Anterior cingulate cortex (tissue), 58 donors: ENCODE results near the gene AP2M1.
"Not testable (repeated sequence)": the region's sequence is repeated elsewhere in the genome, so short reads cannot be mapped to it uniquely, and the experiment has no call there.

ENCODE experiments used
- DNase-seq, 58 donors: peaks; one replicate each; lab custom pipeline; 2025; lab: John Stamatoyannopoulos, UW

The AP2M1 gene

GRCh38 chr3:184155644-184156521, 18.8 kb upstream of the AP2M1 start:
- DNase-seq: peak in 25 of 58 donors; percentile 17 to 69 (median 52)

- DNase-seq: peak in 52 of 58 donors; percentile 6 to 71 (median 41)
These were observed 18.1 kb upstream of the AP2M1 start for GRCh38 chr3:184156522-184156955.

DNA sequence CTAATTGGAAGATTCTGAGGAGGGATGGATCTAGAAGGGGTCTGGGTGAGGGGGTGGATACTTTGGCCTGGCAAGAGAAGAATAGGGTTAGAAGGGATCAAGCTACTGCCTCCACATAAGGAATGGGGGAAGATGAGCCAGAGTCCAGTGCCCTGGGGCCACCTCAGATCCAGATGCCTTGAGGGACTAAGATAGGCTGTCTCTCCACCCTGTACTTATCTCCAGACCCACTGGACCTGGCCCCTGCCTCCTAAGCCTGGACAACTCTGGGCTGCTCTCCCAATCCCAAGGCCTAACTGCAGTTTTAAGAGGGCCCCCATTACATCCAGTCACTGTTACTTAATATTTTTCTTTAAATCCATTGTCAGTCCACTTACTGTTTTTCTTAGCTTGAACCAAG, 17.4 kb upstream of the AP2M1 start:
- DNase-seq: no peak

GRCh38 chr3:184158404-184158803, 16.3 kb upstream of the AP2M1 start:
- DNase-seq: no peak

DNA sequence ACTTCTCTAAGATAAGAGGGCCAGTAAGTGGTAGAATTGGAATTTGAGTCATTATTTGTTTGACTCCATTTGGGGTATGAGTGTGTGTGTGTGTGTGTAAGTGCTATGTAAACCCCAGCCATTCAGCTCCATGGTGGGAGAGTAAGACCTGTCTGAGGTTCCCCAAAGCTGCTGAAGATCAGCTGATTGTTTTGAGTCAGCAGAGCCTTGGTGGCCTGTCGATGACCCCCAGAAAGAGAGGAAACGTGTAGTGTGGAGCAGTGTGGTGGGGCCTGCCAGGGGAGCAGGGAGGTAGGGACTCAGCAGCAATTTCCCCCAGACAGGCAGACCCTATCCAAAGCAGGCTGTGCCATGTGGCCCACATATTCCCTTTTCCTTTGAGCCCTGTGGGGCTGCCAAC, 14.2 kb upstream of the AP2M1 start:
- DNase-seq: no peak

DNA sequence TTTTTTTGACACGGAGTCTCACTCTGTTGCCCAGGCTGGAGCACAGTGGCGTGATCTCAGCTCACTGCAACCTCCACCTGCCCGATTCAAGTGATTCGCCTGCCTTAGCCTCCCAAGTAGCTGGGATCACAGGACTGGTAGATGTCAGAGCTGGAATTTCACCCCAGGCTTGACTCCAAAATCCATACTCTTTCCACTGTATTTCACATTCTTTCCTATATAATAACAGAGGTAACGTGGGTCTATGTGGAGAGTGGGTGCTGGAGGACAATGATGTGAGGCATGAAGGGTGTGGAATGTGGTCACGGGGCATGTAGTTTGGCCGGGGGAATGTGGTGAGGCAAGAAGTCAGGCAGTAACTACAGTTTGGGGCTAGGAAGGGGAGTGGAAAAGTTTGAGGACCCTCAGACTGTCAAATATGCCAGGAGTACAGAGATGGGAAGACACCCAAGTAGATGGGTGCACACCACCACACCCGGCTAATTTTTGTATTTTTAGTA, 12.0 kb upstream of the AP2M1 start:
- not testable (repeated sequence) for DNase-seq

DNA sequence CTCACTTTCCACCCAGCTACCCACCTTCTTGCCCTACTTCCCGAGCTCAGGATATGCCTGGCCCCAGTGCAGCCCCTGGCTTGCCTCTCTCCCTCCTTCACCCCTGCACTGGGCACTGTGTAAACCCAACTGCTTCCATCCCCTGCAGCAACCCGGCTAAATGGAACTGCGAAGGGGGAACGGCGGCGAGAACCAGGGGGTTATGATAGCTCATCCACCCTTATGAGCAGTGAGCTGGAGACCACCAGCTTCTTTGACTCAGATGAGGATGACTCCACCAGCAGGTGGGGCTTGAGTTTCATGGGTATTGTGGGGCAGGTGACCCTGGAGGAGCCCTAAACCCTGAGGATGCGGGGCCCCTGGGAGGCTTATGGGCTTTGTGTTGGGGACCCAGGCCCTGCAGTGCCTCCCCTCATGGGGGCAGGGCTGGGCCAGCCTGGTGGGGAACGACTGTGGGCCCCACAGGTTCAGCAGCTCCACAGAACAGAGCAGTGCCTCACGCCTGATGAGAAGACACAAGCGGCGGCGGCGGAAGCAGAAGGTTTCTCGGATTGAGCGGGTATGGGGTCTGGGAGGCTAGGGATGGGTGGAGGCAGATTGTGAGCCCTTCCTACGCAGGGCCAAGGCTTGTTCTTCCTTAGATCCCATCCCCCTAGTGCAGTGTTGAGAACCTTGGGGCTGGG, 9.9 kb upstream of the AP2M1 start:
- DNase-seq: no peak

GRCh38 chr3:184165543-184165942, 9.1 kb upstream of the AP2M1 start:
- DNase-seq: no peak

DNA sequence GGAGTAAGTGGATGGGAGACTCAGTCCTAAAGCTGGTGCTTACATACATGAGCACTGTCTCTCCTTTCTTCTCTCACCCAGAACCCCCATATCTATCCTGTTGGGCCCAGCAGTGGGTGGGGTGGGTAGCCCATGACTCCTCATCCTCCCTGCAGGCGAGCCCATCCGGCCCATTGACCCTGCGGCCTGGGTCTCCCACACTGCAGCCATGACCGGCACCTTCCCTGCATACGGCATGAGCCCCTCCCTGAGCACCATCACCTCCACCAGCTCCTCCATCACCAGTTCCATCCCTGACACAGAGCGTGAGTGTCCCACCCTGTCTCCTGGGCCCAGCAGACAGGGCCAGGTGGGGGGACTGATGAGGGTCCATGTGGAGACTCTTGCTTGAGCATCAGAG, 8.0 kb upstream of the AP2M1 start:
- DNase-seq: no peak

GRCh38 chr3:184167786-184168185, 6.9 kb upstream of the AP2M1 start:
- no peak for DNase-seq

- DNase-seq: no peak
These were observed 6.1 kb upstream of the AP2M1 start for GRCh38 chr3:184168363-184169120.

DNA sequence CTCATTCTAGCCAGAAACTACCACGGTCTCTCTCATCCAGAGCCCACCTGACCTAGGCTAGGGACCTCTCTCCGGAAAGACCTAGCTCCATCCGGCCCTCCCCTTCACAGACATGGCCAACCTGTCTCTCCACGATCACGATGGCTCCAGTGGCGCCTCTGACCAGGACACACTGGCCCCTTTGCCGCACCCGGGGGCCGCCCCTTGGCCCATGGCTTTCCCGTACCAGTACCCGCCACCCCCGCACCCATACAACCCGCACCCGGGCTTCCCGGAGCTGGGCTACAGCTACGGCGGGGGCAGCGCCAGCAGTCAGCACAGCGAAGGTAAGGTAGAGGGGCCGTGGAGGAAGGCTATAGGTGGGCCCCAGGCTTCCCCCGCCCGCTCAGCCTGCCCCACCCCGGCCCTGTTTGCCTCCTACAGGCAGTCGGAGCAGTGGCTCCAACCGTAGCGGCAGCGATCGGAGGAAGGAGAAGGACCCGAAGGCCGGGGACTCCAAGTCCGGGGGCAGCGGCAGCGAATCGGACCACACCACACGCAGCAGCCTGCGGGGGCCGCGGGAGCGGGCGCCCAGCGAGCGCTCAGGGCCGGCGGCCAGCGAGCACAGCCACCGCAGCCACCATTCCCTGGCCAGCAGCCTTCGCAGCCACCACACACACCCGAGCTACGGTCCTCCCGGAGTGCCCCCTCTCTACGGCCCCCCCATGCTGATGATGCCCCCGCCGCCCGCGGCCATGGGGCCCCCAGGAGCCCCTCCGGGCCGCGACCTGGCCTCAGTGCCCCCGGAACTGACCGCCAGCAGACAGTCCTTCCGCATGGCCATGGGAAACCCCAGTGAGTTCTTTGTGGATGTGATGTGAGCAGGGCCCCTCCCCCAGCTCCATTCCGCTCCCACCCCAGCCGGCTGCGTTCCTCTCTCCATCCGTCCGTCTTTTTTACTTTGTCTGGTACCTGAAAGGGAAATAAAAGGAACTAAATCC, 4.5 kb upstream of the AP2M1 start:
- DNase-seq: no peak

GRCh38 chr3:184171562-184171961, 3.1 kb upstream of the AP2M1 start:
- no peak for DNase-seq

GRCh38 chr3:184172681-184173373, 1.8 kb upstream of the AP2M1 start:
- no peak for DNase-seq

GRCh38 chr3:184173374-184173722, 1.3 kb upstream of the AP2M1 start:
- no peak for DNase-seq

- DNase-seq: no peak
These were observed 390 bp upstream of the AP2M1 start for GRCh38 chr3:184174284-184174645.

DNA sequence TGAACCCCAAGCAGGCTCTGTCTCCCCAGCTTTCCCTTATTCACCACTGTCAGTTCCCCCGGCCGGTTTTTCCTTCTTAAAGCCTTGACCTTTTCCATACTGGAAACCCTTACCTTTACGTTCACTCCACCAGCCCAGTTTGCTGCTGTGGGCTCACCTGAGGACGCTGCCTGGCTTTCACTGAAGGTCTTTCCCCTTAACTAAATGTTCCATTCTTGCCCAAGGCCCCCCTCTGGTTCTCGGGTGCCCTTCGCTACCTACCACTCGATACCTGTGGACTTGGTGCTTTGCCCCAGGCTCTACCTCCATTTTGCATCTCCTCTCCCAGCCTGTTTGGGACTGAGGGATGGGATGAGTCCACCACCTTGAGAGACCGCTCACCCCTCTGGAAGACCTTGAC, 851 bp downstream of the AP2M1 start:
- no peak for DNase-seq

GRCh38 chr3:184175981-184176376, 1.3 kb downstream of the AP2M1 start:
- DNase-seq: no peak
